DMS 273 (cell line): Measurements from ENCODE around the gene RAB5IF.
"Not testable (repeated sequence)": the region's sequence is repeated elsewhere in the genome, so short reads cannot be mapped to it uniquely, and the experiment has no call there.

Experiments used
- DNase-seq: peaks from one replicate; lab custom pipeline; 2025; ENCODE audit not compliant: unreplicated experiment; lab: John Stamatoyannopoulos, UW

The RAB5IF gene

GRCh38 chr20:36585410-36586125 is 20.0 kb upstream of the RAB5IF start:
- peak; percentile 75 for DNase-seq

GRCh38 chr20:36587388-36588070 is 18.1 kb upstream of the RAB5IF start:
- DNase-seq: no peak

GRCh38 chr20:36591281-36591680 is 14.3 kb upstream of the RAB5IF start:
- DNase-seq: peak; percentile 59

- DNase-seq: peak; percentile 62
Measured at GRCh38 chr20:36591854-36592641, 13.5 kb upstream of the RAB5IF start.

DNA sequence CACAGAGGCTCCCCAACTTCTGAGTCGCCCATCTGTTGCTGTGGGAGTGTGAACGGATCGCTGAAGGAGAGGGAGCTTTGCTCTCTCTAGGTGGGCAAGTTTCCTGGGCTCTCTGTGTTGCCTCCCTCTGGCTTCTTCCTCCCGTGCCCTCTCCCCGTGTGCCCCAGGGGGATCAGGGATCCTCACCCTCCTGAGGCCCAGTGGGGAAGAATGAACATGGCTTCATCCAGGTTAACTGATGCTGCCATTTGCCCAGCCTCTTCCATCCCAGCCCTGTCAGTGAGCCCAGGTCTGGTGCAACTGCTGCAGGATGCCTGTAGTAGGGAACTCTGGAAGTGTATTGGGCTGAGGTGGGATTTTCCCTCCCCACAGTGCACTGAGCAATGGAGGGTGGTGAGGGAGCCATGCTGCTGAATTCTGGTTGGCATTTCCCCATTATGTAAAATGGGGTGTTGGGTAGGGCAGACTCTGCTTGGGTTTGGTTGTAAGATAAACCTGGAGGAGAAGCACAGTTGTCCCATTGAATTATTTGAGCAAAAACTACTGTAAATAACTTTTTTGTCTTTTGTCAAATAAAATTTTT is 12.1 kb upstream of the RAB5IF start:
- DNase-seq: no peak

DNA sequence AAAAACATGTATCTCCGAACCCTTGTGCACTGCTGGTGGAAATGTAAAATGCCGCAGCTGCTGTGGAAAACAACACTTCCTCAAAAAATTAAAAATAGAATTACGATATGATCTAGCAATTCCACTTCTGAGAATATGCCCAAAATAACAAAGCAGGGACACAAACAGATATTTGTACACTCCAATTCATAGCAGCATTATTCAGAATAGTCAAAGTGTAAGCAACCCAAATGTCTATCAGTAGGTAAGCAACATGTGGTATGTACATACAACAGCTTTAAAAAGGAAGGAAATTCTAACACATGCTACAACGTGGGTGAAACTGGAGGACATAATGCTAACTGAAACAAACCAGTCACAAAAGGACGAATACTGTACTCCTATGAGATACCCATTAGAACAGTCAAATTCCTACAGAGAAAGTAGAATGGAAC is 5.7 kb upstream of the RAB5IF start:
- DNase-seq: no peak

DNA sequence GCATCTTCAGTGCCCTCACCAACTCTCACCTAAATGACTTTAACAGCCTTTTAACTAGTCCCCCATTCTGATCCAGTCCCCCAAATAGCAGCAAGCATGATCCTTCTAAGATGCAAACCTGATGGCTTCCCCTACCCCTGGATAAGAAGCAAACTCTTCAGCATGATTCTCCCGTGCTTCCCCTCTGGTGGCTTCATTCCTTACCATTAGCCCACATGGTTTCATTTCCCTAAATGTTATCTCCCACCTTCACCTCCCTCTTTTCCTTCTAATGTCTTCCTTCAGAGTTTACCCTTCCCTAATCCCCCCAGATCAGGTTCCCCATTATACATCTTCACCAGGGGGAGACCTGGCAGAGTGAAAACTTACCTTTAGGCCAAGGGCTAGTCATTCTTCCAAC is 4.0 kb upstream of the RAB5IF start:
- no peak for DNase-seq

DNA sequence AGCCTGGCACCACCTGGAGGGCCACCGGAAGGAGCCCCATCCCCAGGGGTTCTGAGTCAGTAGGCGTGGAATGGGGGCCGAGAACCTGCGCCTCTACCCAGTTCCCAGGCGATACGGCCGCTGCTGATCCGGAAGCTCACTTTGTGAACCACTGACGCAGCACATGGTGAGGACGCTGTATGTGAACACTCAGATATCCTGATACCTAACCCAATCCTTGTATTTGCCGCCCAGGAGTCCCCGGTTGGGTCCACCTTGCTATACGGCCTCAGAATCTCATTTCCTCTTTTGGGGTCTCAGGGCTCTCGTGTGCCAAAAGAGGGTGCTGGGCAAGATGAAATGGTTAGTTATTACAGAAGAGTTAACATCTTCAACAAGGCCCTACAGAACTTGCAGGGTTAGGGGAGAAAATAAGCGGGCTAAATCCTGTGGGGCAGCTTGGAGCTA is 604 bp upstream of the RAB5IF start:
- DNase-seq: no peak

DNA sequence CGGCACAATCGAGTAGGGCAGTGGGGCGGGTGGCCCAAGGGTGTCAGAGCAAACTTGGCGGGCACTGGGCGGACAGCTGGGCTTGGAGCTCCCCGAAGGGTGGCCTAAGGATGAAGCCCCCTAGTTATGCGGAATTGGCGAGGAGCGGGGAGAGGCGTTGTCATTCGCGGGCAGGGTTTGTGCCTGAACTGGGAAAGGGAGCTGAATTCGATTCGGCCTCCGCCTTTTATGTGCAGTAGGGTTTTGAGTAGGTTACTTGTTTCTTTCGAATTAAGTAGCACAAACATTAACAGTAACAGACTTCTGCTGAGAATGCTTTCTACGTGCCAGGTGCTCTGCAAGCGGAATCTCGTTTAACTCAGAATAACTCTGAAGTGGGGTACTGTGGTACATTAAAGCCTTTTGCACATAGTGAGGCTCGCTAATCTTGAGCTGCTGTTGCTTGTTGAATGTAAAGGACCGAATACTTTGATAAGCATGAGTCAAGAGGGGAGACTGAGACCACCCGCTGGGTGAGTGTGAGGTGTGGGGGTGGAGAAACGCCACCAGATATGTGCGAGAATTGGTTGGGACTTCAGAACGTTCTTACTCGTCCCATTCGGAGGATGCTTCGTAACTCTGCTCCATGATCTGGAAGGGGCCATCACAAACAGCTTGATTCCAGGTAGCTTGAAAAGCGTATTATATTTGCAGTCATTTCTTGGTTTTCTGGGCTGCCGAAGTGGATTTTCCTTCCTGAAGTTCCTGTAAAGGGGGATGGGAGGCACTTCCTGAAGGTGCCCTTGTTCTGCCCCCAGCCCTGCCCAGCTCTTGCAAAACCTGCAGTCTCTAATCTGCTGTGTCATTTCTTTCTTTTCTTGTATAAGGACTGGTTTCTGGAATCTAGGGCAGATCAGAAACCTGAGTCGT is 833 bp downstream of the RAB5IF start:
- peak; percentile 55 for DNase-seq

GRCh38 chr20:36607586-36608387 is 2.2 kb downstream of the RAB5IF start:
- DNase-seq: no peak

DNA sequence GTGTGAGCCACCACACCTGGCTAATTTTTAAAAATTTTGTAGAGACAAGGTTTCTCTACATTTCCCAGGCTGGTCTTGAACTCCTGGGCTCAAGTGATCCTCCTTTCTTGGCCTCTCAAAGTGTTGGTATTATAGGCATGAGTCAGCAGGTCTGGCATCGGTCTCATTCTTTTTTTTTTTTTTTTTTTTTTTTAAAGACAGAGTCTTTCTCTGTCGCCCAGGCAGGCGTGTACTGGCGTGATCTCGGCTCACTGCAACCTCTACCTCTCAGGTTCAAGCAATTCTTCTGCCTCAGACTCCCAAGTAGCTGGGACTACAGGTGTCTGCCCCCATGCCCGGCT is 2.8 kb downstream of the RAB5IF start:
- not testable (repeated sequence) for DNase-seq

DNA sequence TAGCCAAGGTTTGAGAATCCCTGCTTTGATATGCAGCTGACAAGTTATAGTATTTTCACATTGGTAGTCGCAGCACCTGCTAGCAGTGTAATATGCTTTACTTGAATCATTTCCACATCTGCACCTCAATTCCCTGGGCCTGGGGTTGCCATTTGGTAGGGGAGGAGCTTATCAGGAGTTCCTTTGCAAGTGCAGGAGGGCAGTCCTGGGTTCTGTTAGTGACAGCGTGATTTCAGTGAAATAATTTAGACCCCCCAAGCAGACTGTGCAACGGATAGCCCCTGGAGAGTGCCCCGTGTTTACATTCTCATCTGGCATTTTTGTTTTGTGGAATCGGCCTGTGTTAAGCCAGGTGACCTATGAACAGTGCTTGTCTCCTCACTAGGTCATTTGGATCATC is 6.0 kb downstream of the RAB5IF start:
- no peak for DNase-seq

GRCh38 chr20:36613974-36614373 is 8.4 kb downstream of the RAB5IF start:
- DNase-seq: peak; percentile 52

GRCh38 chr20:36614781-36615557 is 9.4 kb downstream of the RAB5IF start:
- DNase-seq: no peak

DNA sequence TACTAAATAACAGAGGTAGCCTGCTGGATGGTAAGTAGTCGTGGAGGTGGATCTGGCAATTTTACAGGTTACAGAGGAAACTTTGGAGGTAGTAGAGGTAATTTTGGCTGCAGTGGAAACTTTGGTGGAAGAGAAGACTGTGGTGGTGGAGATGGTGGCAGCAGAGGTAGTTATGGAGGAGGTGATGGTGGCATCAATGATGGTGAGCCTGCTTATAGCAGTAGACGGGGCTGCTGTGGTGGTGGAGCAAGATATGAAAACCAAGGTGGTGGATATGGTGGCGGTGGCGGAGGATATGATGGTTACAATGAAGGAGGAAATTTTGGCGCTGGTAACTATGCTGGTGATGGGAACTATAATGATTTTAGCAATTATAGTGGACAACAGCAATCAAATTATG is 15.3 kb downstream of the RAB5IF start:
- no peak for DNase-seq

- DNase-seq: no peak
Measured at GRCh38 chr20:36623444-36623843, 17.9 kb downstream of the RAB5IF start.

GRCh38 chr20:36624068-36624943 is 18.7 kb downstream of the RAB5IF start:
- no peak for DNase-seq

- no peak for DNase-seq
Measured at GRCh38 chr20:36624944-36625324, 19.4 kb downstream of the RAB5IF start.
